NCI-H526 (cell line): ENCODE results near the gene IGFL3.

Experiments
- DNase-seq, 2 experiments: peaks; one replicate each; lab custom pipeline; 2025; lab: John Stamatoyannopoulos, UW

The IGFL3 gene

DNA sequence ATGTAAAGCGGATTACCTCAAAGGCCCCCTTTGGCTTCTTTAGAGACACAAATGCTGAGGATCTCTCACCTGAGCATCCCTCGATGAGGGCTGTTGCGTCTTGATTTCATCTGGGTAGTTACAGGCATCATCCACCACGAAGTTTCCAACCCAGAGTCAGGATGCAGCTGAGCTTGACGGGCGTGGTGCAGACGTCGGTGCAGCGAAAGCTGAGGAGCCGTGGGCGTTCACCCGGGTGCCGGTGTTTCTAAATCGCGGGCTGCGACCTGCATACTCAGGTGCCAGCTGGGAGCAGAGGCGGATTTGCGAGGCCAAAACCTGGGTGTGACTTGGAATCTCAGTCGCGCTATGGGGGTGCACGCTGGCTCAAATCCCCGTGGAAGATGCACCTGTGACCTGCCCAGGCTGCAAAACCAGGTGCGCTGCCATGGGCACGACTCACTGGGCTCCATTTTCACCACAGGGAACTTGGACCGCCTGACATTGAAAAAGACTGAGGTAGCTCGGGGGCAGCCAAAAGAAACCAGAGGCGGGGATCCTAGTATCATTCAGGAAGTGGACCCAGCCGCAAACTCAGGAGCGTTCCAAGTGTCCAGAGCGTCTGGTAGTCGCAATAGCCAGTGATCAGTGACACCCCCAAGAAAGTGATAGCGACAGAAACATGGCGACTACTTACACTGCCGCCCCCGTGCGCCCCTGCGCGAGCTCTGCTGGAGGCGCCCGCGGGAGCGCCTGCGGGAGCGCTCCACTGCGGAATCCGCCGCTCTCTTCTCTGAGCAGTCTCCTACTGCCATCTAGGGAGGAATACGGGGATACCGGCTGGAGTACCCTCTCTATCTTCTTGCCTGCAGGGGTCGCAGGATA is 47.3 kb downstream of the IGFL3 start:
- peak; percentile 74 to 93 for DNase-seq

DNA sequence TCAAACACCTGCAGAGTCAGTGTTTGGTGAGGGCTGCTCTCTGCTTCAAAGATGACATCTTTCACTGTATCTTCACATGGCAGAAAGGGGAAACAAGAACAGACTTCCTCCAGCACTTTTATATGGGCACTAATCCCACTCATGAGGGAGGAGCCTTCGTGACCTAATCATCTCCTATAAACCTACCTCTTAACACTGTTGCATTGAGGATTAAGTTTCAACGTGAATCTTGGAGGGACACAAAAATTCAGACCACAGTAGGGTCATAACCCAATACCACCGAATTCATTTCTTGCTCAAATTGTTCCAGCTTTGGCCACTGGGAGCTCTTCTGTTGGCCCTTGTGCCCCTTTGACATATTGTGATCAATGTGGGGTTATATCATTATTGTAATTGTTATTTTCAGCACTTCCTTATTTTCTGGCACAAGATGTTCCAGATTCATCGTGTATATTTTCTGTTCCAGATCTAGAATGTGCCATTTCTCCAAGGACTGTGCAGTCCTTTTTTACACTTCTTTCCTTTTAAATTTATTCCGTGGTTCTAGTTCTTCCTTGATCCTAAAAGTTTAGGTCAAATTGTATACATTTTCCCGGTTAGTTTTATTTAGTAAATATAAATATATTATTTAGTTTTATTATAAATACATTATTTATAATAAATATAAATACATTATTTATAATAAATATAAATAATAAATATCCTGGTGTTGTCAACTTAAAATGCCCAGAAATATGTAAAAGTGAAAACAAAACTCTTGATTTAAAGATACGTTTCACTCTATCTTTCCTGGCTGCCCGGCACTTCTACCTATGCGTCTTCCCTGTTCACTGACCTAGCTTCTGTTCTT is 48.2 kb downstream of the IGFL3 start:
- DNase-seq, result no peak

GRCh38 chr19:46073268-46073922 is 51.1 kb downstream of the IGFL3 start:
- no peak for DNase-seq
